Measurements from ENCODE around the gene APBB2.

Gene APBB2

DNA sequence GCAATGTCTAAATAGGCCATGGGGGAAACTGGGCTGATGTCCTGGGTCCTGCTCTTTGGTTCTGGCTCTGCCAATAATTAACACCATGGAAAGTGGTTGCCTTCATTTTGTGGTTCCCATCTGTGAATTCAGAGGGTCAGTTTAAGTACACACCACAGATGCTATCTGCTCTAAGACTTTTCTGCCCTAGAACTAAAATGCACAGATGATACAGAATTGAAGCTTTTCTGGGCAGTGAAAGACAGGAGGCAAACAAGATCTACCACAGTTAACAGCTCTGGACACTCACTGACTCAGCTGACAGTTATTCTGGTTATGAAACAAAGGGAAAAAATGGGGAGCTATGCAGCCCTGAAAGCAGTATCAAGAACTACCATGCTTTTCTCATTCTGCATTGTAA lies 37.3 kb downstream of the APBB2 start:
- Histone ChIP-seq H3K27ac (no peak overlapping the region), H3K27me3 (no peaks in the 10 kb centered on the region), H3K4me3 (ENCODE audit: low read depth in 1 of 2, low read length in 1 of 2) (no peak overlapping the region), H3K36me3 (no peaks in the 10 kb centered on the region), H3K9me3 (no peaks in the 10 kb centered on the region), H3K4me1 (ENCODE audit: control insufficient read depth in 1 of 2, insufficient read depth in 1 of 2, low read depth in 1 of 2, low read length in 1 of 2) (no peaks in the 10 kb centered on the region)
- TF ChIP-seq CTCF (IDR thresholded peaks at IDR 0.05), result no peak

GRCh38 chr4:41176340-41176739 lies 38.0 kb downstream of the APBB2 start:
- H3K27me3 ChIP-seq, result no peaks in the 10 kb centered on the region
- no peak overlapping the region for H3K27ac ChIP-seq
- no peaks in the 10 kb centered on the region for H3K36me3 ChIP-seq
- H3K4me1 ChIP-seq (ENCODE audit: control insufficient read depth in 1 of 2, insufficient read depth in 1 of 2, low read depth in 1 of 2, low read length in 1 of 2), result no peaks in the 10 kb centered on the region
- TF ChIP-seq CTCF (IDR thresholded peaks at IDR 0.05), result no peak
- no peaks in the 10 kb centered on the region for H3K9me3 ChIP-seq
- no peak overlapping the region for H3K4me3 ChIP-seq (ENCODE audit: low read depth in 1 of 2, low read length in 1 of 2)

- H3K27ac ChIP-seq, result no peak overlapping the region
- TF ChIP-seq CTCF (IDR thresholded peaks at IDR 0.05), result no peak
- no peaks in the 10 kb centered on the region for H3K36me3 ChIP-seq
- no peaks in the 10 kb centered on the region for H3K9me3 ChIP-seq
- no peak overlapping the region for H3K4me3 ChIP-seq (ENCODE audit: low read depth in 1 of 2, low read length in 1 of 2)
- no peaks in the 10 kb centered on the region for H3K27me3 ChIP-seq
- no peaks in the 10 kb centered on the region for H3K4me1 ChIP-seq (ENCODE audit: control insufficient read depth in 1 of 2, insufficient read depth in 1 of 2, low read depth in 1 of 2, low read length in 1 of 2)
These were observed 38.5 kb downstream of the APBB2 start for GRCh38 chr4:41175794-41176193.

GRCh38 chr4:41174444-41174843 lies 39.9 kb downstream of the APBB2 start:
- H3K36me3 ChIP-seq, result no peaks in the 10 kb centered on the region
- H3K27ac ChIP-seq, result no peak overlapping the region
- H3K9me3 ChIP-seq, result no peaks in the 10 kb centered on the region
- H3K4me3 ChIP-seq (ENCODE audit: low read depth in 1 of 2, low read length in 1 of 2), result no peak overlapping the region
- H3K4me1 ChIP-seq (ENCODE audit: control insufficient read depth in 1 of 2, insufficient read depth in 1 of 2, low read depth in 1 of 2, low read length in 1 of 2), result no peaks in the 10 kb centered on the region
- no peak for TF ChIP-seq CTCF (IDR thresholded peaks at IDR 0.05)
- H3K27me3 ChIP-seq, result no peaks in the 10 kb centered on the region

DNA sequence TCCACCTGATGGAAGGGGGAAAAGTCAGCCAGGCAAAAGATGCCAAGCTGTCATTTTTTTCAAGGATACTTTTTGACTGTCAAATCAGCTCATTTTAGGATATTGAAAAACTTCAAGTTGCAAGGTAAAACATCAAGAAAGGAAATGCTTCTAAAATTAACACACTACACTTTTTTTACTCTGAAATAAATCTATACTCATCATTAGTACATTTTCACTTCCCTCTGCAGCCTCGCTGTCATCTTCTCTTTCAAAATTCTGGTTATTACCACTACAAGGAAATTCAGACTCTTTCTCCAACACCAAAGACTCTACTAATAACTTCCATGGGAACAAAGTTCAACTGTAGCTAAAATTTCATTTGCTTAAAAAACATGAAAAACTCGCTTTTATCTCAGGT lies 41.6 kb downstream of the APBB2 start:
- Histone ChIP-seq H3K36me3 (no peaks in the 10 kb centered on the region), H3K4me3 (ENCODE audit: low read depth in 1 of 2, low read length in 1 of 2) (no peak overlapping the region), H3K27me3 (no peaks in the 10 kb centered on the region), H3K27ac (no peak overlapping the region), H3K9me3 (no peaks in the 10 kb centered on the region), H3K4me1 (ENCODE audit: control insufficient read depth in 1 of 2, insufficient read depth in 1 of 2, low read depth in 1 of 2, low read length in 1 of 2) (no peaks in the 10 kb centered on the region)
- no peak for TF ChIP-seq CTCF (IDR thresholded peaks at IDR 0.05)

DNA sequence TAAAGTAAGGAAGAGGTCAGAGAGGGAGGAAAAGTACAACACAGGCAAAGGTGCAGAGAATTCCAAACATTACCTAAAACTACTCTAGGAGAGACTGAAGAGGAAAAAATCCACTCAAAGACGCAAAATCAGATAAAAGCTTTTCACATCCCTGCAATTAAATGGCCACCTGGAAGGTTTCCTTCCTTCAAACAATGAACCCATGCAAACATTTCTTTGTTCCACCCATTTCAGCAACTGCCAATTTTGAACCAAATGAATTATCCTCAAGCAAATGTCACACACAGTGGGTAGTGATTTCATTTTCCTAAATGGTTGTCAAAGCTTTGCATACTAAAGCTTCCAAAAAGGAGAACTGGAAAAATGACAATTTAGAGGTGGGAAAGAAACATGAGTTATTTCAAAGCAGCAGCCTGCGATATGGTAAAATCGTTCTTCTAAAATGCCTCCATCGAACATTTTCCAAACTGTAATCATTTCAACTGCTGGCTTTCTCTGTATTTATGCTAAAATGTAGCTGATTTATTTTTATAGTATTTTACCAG lies 45.0 kb downstream of the APBB2 start:
- TF ChIP-seq CTCF (IDR thresholded peaks at IDR 0.05), result no peak
- Histone ChIP-seq H3K27me3 (no peaks in the 10 kb centered on the region), H3K4me3 (ENCODE audit: low read depth in 1 of 2, low read length in 1 of 2) (no peak overlapping the region), H3K27ac (no peak overlapping the region), H3K9me3 (no peaks in the 10 kb centered on the region), H3K36me3 (no peaks in the 10 kb centered on the region), H3K4me1 (ENCODE audit: control insufficient read depth in 1 of 2, insufficient read depth in 1 of 2, low read depth in 1 of 2, low read length in 1 of 2) (no peaks in the 10 kb centered on the region)

Data from neutrophil (primary cell).